ENCODE results near the gene SWSAP1.

The SWSAP1 gene

GRCh38 chr19:11355160-11356073 lies 19.0 kb upstream of the SWSAP1 start, which contains the start of gene PLPPR2:
Gene PLPPR2 (plus strand): TSS chr19:11355432. CDS start chr19:11357674, 2,242 bp downstream.
- peak; percentile 94 to 98 (median 96) for DNase-seq

- no peak for DNase-seq
These were observed 18.4 kb upstream of the SWSAP1 start for GRCh38 chr19:11356074-11356397.

GRCh38 chr19:11356676-11357550 lies 17.6 kb upstream of the SWSAP1 start:
- no peak for DNase-seq

- DNase-seq, result no peak
These were observed 15.0 kb upstream of the SWSAP1 start for GRCh38 chr19:11359421-11359820.

GRCh38 chr19:11361037-11361770 lies 13.3 kb upstream of the SWSAP1 start:
- DNase-seq, result peak in 1 of 3 donors; percentile 25

GRCh38 chr19:11361771-11362731 lies 12.4 kb upstream of the SWSAP1 start:
- no peak for DNase-seq

GRCh38 chr19:11363881-11364280 lies 10.6 kb upstream of the SWSAP1 start:
- no peak for DNase-seq

- no peak for DNase-seq
These were observed 10.1 kb upstream of the SWSAP1 start for GRCh38 chr19:11364296-11364904.

GRCh38 chr19:11364935-11365334 lies 9.5 kb upstream of the SWSAP1 start:
- DNase-seq, result no peak

- no peak for DNase-seq
These were observed 8.8 kb upstream of the SWSAP1 start for GRCh38 chr19:11365557-11366117.

- DNase-seq, result no peak
These were observed 6.9 kb upstream of the SWSAP1 start for GRCh38 chr19:11367528-11367927.

- DNase-seq, result no peak
These were observed 3.7 kb upstream of the SWSAP1 start for GRCh38 chr19:11370744-11371143.

GRCh38 chr19:11373166-11373884 lies 1.1 kb upstream of the SWSAP1 start:
- DNase-seq, result peak in 1 of 3 donors; percentile 15

- DNase-seq, result peak in 1 of 3 donors; percentile 6
These were observed 507 bp upstream of the SWSAP1 start for GRCh38 chr19:11373885-11374432.

- DNase-seq, result peak in 2 of 3 donors; percentile 26 to 47
These were observed 880 bp downstream of the SWSAP1 start for GRCh38 chr19:11375143-11375948.

GRCh38 chr19:11377237-11377636 lies 2.8 kb downstream of the SWSAP1 start:
- DNase-seq, result peak; percentile 62 to 73 (median 64)

GRCh38 chr19:11377756-11378155 lies 3.3 kb downstream of the SWSAP1 start:
- no peak for DNase-seq

- DNase-seq, result peak; percentile 47 to 63 (median 49)
These were observed 4.1 kb downstream of the SWSAP1 start for GRCh38 chr19:11378319-11379189.
